GM19238 (cell line): ENCODE data around the gene PDIA2.
A peak's percentile ranks its signal among the peaks of the same experiment; 100 is the strongest.
"Not testable (repeated sequence)": the region's sequence is repeated elsewhere in the genome, so short reads cannot be mapped to it uniquely, and the experiment has no call there.

Source experiments
- DNase-seq: peaks from one replicate; pipeline ENCODE4 v3.0.0; 2011; ENCODE audit warnings: low spot score; ENCODE audit not compliant: insufficient read length

Gene PDIA2

DNA sequence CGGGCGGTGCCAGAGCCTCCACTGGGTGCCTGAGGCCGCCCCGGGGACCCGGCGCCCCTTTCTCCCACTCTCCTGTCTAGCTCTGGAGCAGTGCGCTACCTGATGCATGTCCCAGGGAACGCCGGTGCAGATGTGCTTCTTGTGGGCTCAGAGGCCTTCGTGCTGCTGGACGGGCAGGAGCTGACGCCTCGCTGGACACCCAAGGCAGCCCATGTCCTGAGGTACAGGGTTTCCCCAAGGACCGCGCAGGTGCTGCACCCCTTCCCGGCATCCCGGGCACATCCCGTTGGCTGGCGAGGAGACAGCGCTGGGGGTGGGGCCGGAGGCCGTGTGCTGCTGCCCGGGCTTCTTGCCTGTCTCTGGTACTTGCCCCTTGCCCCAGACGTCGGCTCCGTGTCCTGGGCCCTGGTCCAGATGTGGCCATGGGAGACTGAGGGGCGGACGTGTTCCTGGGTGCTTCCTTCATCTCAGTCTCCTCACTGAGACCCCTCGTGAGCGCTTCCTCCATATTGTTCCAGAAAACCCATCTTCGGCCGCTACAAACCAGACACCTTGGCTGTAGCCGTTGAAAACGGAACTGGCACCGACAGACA, 19.7 kb upstream of the PDIA2 start:
- no peak for DNase-seq

DNA sequence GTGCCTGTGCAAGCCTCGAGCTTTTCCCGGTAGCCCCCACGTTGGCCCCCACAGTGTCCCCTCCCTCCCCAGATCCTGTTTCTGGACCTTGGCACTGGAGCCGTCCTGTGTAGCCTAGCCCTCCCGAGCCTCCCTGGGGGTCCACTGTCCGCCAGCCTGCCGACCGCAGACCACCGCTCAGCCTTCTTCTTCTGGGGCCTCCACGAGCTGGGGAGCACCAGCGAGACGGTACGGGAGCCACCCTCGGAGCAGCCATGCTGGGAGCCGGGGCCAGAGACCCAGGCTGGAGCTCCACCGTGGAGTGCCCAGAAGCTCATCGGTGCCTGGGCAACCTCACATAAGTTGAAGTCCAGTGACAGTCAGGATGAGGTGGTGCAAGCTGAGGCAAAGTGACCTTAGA, 19.0 kb upstream of the PDIA2 start:
- DNase-seq, result no peak

DNA sequence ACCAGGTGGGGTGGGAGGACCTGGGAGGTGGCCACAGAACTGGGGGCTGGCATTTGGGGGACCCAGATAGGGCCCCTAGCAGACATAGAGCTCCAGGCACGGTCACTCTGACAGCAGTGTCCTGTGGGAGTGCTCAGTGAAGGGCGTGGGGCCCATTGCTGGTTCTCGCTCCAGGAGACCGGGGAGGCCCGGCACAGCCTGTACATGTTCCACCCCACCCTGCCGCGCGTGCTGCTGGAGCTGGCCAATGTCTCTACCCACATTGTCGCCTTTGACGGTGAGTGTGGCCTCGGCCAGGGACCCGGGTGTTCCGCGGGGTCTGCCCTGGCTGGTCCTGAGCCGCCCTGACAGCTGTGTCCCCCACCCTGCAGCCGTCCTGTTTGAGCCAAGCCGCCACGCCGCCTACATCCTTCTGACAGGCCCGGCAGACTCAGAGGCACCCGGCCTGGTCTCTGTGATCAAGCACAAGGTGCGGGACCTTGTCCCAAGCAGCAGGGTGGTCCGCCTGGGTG, 18.5 kb upstream of the PDIA2 start:
- DNase-seq, result no peak

GRCh38 chr16:265002-265529, 17.9 kb upstream of the PDIA2 start:
- DNase-seq, result no peak

GRCh38 chr16:265711-266110, 17.3 kb upstream of the PDIA2 start:
- DNase-seq, result no peak

DNA sequence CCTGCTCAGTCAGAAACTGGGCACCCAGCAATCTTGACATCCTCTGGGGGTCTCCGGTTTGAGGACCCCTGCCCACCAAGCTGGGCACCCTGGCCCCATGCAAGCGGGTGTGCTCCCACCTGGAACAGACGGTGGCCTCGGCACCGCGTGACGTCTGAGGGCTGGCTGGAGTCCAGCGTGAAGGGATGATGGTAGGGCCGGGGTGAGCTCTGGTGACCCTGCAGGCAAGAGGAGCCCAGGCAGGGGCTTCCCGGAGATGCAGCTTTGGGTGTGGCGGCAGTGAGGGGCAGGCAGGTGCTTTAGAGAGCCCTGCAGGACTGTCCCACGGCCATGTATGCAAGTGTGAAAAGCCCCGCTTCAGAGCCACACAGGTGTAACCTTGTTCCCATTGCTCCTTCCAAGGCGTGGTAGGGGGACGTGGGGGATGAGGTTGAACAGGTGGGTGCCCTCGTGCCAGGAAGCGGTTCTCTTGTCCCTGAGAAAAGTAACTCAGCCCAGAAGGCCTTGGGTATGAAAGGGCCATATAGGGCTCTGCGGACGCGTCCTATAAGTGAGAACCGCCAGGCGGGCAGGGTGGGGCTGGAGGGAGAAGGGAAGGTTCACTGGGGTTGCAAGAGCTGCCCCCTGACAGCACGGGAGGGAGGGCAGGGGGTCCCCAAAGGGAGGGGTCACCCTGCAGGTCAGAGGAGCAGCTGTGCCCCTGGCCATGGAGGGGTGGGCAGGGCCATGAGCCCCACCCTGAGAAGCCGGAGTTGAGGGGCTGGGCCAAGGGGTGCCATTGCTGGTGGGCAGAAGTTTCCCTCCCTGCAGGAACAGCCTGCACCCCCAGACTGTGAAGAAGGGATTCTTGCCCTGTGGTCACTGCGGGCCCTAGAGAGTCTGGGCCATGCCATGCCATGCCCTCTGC, 16.5 kb upstream of the PDIA2 start:
- DNase-seq, result no peak

GRCh38 chr16:267562-267961, 15.4 kb upstream of the PDIA2 start:
- not testable (repeated sequence) for DNase-seq

GRCh38 chr16:268141-269053, 14.6 kb upstream of the PDIA2 start:
- DNase-seq, result no peak

DNA sequence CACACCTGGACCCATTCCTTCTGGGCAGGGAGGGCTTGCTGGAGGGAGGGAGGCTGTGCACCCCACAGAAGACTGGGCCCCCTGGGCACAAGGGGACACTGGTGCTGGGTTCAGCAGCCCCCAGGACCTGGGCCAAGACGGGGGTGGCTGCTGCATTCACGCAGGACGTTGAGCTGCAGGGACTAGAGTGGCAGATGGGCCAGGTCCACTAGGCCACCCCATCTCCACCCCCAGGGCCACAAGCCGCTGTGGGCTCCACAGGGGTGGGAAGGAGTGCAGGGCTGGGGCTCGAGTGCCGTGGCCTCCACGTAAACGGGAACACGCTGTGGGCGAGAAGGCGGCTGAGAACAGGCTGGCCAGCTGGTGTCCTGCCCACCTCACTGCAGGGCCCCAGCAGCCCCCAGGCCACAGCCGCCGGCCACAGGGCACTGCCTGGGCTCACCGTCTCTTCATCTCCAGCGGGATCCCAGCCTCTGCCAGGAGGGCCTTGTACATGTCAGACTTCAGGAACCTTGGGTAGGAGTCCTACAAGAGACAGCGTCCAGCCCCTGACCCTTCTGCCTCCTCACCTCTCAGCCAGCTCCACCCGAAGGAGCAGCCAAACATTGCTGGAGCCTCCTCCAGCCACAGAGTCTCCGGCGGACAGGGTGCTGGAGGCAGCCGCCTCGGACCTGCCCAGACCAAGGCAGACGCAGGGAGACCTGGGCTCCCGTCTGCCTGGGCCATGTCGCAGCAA, 13.7 kb upstream of the PDIA2 start:
- no peak for DNase-seq

DNA sequence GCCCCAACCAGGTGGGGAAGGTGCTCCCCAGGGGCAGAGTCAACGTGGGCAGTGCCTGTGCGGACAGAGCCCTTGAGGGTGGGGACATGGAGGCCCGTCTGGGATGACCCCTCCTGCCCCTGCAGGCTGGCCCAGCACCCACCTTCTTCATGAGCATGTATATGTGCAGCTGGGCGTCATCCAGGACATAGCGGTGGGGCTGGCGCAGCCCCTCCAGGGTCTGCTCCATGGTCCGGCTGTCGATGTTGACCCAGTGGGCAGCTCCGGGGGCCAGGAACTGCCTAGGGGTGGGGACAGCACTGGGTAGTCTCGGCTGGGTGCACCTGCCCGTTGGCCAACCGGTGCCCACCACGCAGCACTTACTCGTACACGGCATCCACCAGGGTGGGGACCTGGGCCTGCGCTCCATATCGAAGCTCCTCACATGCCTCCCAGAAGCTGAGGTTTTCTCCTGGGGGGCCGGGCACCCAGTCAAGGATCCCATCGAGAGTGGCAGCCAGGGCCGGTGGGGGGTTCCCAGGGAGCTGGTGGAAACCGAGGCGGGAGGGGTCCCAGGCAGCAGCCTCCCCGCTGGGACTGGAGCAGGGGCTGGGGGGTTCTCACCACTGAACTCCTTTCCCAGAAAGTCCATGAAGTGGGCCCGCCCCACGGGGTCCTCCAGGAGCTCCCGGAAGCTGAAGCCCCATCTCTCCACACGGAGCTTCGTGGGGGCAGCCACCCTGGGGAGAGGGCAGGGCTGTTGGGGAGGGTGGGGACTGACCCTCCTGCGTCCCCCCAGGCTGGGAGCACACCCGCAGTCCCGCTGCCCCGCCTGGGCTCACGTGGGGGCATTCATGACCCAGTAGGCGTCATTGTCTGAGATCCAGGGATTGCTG, 12.3 kb upstream of the PDIA2 start:
- DNase-seq, result no peak

DNA sequence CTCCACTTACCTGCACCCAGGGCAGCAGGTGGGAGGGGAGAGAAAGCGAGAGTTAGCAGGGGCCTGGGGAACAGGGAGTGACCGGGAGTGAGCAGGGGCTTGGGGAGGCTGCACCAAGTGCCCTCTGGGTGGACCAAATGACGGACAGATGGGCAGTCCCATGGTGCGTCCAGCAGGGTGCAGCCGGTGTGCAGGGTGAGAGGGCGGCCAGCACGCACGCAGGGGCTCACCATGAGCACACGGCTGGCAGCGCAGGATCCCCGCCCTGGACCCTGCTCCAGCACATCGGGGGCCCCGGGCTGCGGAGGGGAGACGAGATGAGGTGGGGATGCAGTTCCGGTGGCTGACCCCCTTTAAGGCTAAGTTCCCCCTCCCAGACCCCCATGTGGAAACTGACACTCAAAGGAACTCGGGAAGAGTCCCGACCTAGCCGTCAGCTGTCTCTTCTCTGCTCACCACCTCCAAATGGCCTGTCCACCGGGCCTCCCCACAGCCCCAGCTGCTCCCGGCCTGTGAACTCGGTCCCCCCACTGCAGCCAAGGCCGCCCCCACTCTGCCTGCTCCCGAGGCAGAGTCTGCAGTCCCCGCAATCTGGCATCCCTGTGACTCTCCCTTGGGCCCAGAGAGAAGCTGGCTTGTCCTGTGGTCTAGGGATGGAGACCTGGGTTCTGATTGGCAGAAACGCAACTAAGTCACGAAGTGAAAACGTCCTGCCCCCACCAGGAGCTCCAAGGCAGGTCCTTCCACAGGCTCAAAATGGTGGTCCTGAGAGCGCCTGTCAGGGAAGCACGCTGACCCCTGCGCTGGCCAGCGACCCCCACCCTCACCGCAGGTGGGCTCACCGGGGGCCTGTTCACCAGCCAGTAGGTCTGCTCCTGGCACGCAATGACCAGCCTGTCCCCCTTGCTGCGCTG, 10.1 kb upstream of the PDIA2 start:
- DNase-seq, result no peak

DNA sequence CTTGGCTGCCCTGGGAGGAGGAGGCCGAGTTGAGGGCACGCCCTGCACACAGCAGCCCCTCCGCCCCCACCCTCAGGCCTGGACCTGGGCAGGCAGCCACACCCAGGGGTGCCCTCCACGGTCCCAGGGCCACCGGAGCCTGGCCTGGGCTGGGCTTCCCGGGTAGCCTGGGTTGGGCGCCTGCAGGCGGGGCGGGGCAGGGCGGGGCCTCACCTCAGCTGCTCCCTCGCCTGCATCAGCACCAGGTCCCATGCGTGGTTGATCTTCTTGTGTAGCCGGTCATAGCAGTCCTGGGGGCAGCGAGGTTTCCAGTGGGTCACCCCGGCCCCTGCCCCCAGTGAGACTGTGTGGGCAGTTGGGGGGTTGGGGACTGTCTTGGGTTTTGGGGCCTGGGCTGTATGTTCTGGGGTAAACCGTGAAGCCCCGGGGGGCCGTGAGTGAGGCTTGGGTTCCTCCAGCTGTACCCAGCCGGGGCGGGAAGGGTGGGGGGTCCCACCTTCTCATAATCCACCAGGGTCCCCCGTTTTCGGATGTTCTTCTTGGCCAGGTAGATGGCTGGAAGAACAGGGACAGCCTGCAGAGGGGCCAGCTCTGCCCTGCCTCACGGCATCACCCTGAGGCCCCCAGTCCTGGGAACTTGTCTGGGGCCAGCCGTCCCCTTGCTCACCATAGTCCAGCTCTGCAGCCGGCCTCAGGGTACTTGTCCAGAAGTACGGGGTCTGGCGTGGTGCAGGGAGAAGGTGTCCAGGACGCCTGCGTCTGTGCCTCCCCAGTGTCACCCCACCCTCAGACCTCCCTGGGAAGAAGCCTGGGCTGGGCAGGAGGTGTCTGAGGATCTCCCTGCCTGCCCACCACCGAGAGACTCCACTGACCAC, 9.2 kb upstream of the PDIA2 start:
- DNase-seq, result no peak

DNA sequence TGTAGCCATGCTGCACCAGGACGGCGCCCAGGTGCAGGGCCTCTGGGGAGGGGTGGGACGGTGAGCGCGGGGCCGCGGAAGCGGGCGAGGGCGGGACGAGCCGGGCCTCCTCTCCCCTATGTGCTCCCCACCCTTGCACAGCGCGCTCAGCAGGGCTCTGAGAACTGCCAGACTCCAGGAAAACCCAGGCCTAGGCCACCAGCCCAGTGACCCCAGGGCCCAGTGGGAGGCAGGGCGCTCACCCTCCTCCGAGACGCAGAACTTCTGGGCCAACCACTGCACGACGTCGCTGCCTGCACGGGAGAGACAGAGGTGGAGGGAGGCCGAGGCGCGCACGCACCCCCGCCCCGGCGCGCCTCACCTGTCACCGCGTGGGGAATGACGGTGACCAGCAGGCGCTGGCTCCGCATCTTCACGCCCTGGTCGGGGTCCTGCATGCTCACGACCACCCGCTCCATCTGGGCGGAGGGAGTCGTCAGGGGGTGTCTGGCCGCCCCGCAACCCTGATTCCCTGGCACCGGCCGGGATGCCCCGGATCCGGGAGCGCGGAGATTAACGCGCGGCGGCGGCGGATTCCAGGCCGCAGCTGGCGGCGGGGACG, 7.8 kb upstream of the PDIA2 start:
- DNase-seq, result no peak

DNA sequence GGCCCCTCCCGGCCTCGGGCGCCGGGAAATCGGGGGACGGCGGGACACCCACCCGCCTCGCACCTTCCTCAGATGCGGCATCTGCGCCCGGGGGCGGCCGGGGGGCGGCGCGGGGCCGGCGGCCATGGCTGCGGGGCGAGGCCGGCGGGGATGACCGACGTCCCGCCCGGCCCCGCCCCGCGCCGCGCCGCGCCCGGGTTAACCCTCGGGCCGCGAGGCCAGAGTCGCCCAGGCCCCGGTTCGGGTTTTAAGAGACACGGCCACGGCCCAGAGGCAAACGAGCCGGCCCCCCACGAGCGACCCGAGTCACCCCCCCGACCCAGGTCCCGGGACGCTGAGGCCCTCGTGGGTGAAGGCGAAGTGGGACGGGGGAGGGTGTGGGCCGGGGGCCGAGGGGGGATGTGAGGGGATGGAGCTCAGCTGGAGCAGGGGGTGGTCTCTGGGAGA, 7.2 kb upstream of the PDIA2 start, which contains the start of gene RGS11:
TSS of gene RGS11 (minus strand) at position 159 of the 447 bp plus-strand sequence. CDS start at position 126, 33 bp downstream.
- no peak for DNase-seq

GRCh38 chr16:276426-277077, 6.4 kb upstream of the PDIA2 start:
- no peak for DNase-seq

DNA sequence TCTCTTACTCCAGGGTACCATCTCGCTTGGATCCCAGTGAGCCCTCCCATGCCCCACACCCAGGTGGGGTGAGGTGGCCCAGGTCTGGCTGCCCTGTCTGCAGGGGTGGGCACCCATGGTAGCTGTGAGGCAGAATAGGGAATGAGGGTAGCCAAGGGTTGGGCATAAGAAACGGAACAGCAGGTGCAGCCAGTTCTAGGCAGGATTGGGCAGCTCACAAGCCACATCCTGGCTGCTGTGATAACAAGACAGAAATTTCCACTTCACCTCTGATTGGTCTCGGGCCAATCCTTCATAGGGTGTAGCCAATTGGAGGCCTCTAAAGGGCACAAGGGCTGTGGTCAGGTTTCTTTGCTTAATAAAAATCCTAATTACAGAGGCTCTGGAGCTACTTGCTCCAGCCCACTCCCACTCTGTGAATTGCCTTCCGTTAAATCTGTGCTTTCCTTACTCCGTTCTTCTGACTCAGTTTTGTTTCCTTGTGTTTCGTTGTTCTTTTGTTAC, 4.0 kb upstream of the PDIA2 start:
- DNase-seq, result peak; percentile 65
